ENCODE data around the gene ALOX5AP. TPM values are rescaled to one million over a fixed set of nuclear protein-coding genes. Genes with fewer than 3 reads are reported as not detected.
A peak's percentile ranks its signal among the peaks of the same experiment; 100 is the strongest.

The ALOX5AP gene
- total RNA-seq, 1 experiment from 2014 or later = 1.1 TPM

GRCh38 chr13:30742901-30743300 is 7.6 kb downstream of the ALOX5AP start:
- intact Hi-C loops (cut with micrococcal nuclease; ENCODE audit: unreplicated experiment) = loop anchor here (5.0 kb wide), 3 partner anchors 36 to 71 kb away; no protein-coding TSS in a partner anchor
- peaks cover 42% of the 10 kb centered on the region for H3K4me1 Mint-ChIP-seq (ENCODE audit: low read depth, unreplicated experiment)

DNA sequence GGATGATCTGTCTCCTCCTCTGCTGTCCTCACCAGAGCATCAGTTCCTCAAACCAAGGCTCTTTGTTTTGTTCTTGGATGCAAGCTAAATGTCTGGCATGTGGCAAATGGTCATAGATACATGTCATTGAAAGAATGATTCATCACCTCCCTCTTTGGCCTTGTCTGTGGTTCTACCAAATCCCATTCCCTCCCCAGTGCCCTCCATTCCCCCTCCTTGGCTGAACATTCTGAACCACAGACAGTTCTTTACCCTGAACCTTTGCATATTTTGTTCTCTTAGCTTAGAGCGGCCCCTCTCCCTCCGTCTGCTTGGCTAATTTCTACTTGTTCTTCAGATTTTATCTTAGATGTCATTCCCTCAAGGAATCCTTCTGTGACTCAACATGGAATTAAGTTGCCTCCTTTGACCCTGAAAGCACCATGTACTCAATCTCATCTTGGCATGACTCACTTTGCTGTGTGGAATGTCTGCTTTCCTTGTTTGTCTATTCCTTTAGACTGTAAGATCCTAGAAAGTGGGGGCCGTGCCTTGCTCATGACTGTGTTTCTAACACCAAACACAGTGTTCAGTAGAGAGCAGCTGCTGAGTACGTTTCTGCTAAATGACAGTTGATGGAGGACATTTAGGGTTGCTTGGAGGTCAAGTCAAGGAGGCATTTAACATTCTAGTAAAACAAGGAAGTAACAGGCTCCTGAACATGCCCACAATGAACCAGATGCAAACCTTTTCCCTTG is 8.1 kb downstream of the ALOX5AP start:
- H3K4me3 Mint-ChIP-seq (ENCODE audit: unreplicated experiment) = peak overlapping the region; percentile 18
- Histone ChIP-seq H3K27me3 (replicated peaks; ENCODE audit: control insufficient read depth, insufficient read depth, low read length) (no peaks in the 10 kb centered on the region), H3K9me3 (no peaks in the 10 kb centered on the region), H3K36me3 (ENCODE audit: control insufficient read depth, insufficient read depth, low read length) (no peaks in the 10 kb centered on the region), H3K4me1 (peaks cover 63% of the 10 kb centered on the region), H3K4me3 (ENCODE audit: low read depth, low read length) (no peak overlapping the region)
- DNase-seq = peak; percentile 42 to 65
- peaks cover 42% of the 10 kb centered on the region for H3K4me1 Mint-ChIP-seq (ENCODE audit: low read depth, unreplicated experiment)
- peak overlapping the region; percentile 83 for H3K27ac Mint-ChIP-seq (ENCODE audit: unreplicated experiment)
- peak in 1 of 2 experiments; percentile 7 for TF ChIP-seq CTCF (IDR thresholded peaks at IDR 0.05; ENCODE audit: insufficient read depth in 1 of 2, low read depth in 1 of 2, low read length in 1 of 2, severe bottlenecking in 1 of 2, unreplicated experiment in 1 of 2)
- ChIA-PET CTCF (interaction anchor here (0.6 kb wide), 1 partner anchor 397 kb away, joined by 3 read pairs; no protein-coding TSS in a partner anchor), POLR2A (no interaction called here)
- H3K27me3 Mint-ChIP-seq (ENCODE audit: insufficient read depth, unreplicated experiment) = no peaks in the 10 kb centered on the region
- intact Hi-C loops (cut with micrococcal nuclease; ENCODE audit: unreplicated experiment) = loop anchor here (5.0 kb wide), 3 partner anchors 36 to 71 kb away; no protein-coding TSS in a partner anchor
- no TSS peak for BruUV-seq (replicated peaks)
- no peaks in the 10 kb centered on the region for H3K36me3 Mint-ChIP-seq (ENCODE audit: insufficient read depth, unreplicated experiment)
- H3K9me3 Mint-ChIP-seq (ENCODE audit: unreplicated experiment) = no peaks in the 10 kb centered on the region

More at GRCh38 chr13:30742901-30743300, 7.6 kb downstream of the ALOX5AP start:
- H3K4me1 ChIP-seq = peaks cover 63% of the 10 kb centered on the region
- Mint-ChIP-seq H3K36me3 (ENCODE audit: insufficient read depth, unreplicated experiment) (no peaks in the 10 kb centered on the region), H3K27me3 (ENCODE audit: insufficient read depth, unreplicated experiment) (no peaks in the 10 kb centered on the region), H3K27ac (ENCODE audit: unreplicated experiment) (peak overlapping the region; percentile 83), H3K4me3 (ENCODE audit: unreplicated experiment) (no peak overlapping the region), H3K9me3 (ENCODE audit: unreplicated experiment) (no peaks in the 10 kb centered on the region)
- H3K9me3 ChIP-seq = no peaks in the 10 kb centered on the region
- no peaks in the 10 kb centered on the region for H3K27me3 ChIP-seq (replicated peaks; ENCODE audit: control insufficient read depth, insufficient read depth, low read length)
- ChIA-PET POLR2A (no interaction called here), CTCF (interaction anchor here (0.6 kb wide), 1 partner anchor 397 kb away, joined by 3 read pairs; no protein-coding TSS in a partner anchor)
- H3K4me3 ChIP-seq (ENCODE audit: low read depth, low read length) = no peak overlapping the region
- TF ChIP-seq CTCF (IDR thresholded peaks at IDR 0.05; ENCODE audit: insufficient read depth in 1 of 2, low read depth in 1 of 2, low read length in 1 of 2, severe bottlenecking in 1 of 2, unreplicated experiment in 1 of 2) = no peak
- no peak for DNase-seq
- H3K36me3 ChIP-seq (ENCODE audit: control insufficient read depth, insufficient read depth, low read length) = no peaks in the 10 kb centered on the region
- BruUV-seq (replicated peaks) = no TSS peak

DNA sequence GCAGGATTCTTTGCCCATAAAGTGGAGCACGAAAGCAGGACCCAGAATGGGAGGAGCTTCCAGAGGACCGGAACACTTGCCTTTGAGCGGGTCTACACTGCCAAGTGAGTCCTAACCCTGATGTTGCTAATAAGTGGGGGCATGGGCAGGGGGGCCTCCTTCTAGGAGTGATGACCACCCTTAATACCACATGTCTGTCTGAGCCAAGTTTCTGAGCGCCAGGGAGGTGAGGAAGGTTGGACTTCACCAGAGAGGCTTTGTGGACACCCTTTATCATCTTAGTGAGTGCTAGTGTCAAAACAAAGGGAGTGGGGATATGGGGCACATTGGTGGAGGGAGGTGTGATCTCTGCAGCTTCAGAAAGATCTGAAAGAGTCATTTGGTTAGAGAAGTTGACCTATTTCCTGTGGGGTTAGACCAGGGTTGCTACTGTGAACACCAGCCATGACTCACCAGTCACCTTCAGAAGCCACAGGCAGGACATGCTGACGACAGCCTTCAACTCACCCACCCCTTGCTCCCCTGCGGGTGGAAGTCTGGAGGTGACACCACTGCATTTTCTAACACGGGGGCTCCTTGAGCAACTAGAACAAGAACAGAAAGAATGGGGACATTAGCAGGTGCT is 8.8 kb downstream of the ALOX5AP start:
- peaks cover 63% of the 10 kb centered on the region for H3K4me1 ChIP-seq
- intact Hi-C loops (cut with micrococcal nuclease; ENCODE audit: unreplicated experiment) = loop anchor here (5.0 kb wide), 3 partner anchors 37 to 72 kb away; no protein-coding TSS in a partner anchor
- Mint-ChIP-seq H3K4me1 (ENCODE audit: low read depth, unreplicated experiment) (peaks cover 42% of the 10 kb centered on the region), H3K4me3 (ENCODE audit: unreplicated experiment) (no peak overlapping the region), H3K27ac (ENCODE audit: unreplicated experiment) (peak overlapping the region; percentile 83), H3K36me3 (ENCODE audit: insufficient read depth, unreplicated experiment) (no peaks in the 10 kb centered on the region), H3K9me3 (ENCODE audit: unreplicated experiment) (no peaks in the 10 kb centered on the region), H3K27me3 (ENCODE audit: insufficient read depth, unreplicated experiment) (no peaks in the 10 kb centered on the region)
- no TSS peak for BruUV-seq (replicated peaks)
- CTCF ChIA-PET = no interaction called here
- POLR2A ChIA-PET = no interaction called here
- no peaks in the 10 kb centered on the region for H3K27me3 ChIP-seq (replicated peaks; ENCODE audit: control insufficient read depth, insufficient read depth, low read length)
- no peak overlapping the region for H3K4me3 ChIP-seq (ENCODE audit: low read depth, low read length)
- H3K9me3 ChIP-seq = no peaks in the 10 kb centered on the region
- no peak for TF ChIP-seq CTCF (IDR thresholded peaks at IDR 0.05; ENCODE audit: insufficient read depth in 1 of 2, low read depth in 1 of 2, low read length in 1 of 2, severe bottlenecking in 1 of 2, unreplicated experiment in 1 of 2)
- H3K36me3 ChIP-seq (ENCODE audit: control insufficient read depth, insufficient read depth, low read length) = no peaks in the 10 kb centered on the region
- DNase-seq = no peak
